RWPE2 (cell line): ENCODE measurements around the gene GINS2.

ENCODE experiments used
- ATAC-seq: fragments of 200-7000 bp; cut with Tn5 transposase; 3 replicates; pipeline ENCODE4 v1.9.1; 2021; ENCODE audit warnings: low read depth
- DNase-seq: peaks from one replicate; pipeline ENCODE4 v3.0.0-alpha.2; 2020; ENCODE audit warnings: low spot score
- H3K27ac ChIP-seq: fragments of 450-650 bp; 2 replicates; pipeline ENCODE4 v1.5.1; 2017; ENCODE audit warnings: mild to moderate bottlenecking; ENCODE audit not compliant: poor library complexity, severe bottlenecking
- H3K27me3 ChIP-seq: fragments of 250-450 bp; sonication (Bioruptor Pico); 2 replicates; pipeline ENCODE4 v1.5.1; 2021; ENCODE audit warnings: mild to moderate bottlenecking, moderate library complexity; ENCODE audit not compliant: insufficient read depth, poor library complexity, severe bottlenecking
- H3K36me3 ChIP-seq: fragments of 250-450 bp; sonication (Bioruptor Pico); 2 replicates; pipeline ENCODE4 v1.5.1; 2020; ENCODE audit warnings: low read depth, mild to moderate bottlenecking, moderate library complexity
- H3K4me1 ChIP-seq: fragments of 250-450 bp; sonication (Bioruptor Pico); 2 replicates; pipeline ENCODE4 v1.5.1; 2021; ENCODE audit warnings: mild to moderate bottlenecking, moderate library complexity; ENCODE audit not compliant: insufficient read depth, poor library complexity, severe bottlenecking
- H3K4me3 ChIP-seq: fragments of 250-450 bp; sonication (Bioruptor Pico); 2 replicates; pipeline ENCODE4 v1.5.1; 2021; ENCODE audit warnings: mild to moderate bottlenecking, moderate library complexity; ENCODE audit not compliant: severe bottlenecking
- H3K9me3 ChIP-seq: fragments of 250-450 bp; sonication (Bioruptor Pico); 2 replicates; pipeline ENCODE4 v1.5.1; 2021; ENCODE audit warnings: mild to moderate bottlenecking, moderate library complexity; ENCODE audit not compliant: severe bottlenecking
- CTCF ChIP-seq: fragments of 450-650 bp; IDR thresholded peaks from one replicate; pipeline ENCODE4 v1.5.1; 2017; ENCODE audit warnings: mild to moderate bottlenecking, moderate library complexity; ENCODE audit not compliant: poor library complexity, severe bottlenecking

The GINS2 gene

DNA sequence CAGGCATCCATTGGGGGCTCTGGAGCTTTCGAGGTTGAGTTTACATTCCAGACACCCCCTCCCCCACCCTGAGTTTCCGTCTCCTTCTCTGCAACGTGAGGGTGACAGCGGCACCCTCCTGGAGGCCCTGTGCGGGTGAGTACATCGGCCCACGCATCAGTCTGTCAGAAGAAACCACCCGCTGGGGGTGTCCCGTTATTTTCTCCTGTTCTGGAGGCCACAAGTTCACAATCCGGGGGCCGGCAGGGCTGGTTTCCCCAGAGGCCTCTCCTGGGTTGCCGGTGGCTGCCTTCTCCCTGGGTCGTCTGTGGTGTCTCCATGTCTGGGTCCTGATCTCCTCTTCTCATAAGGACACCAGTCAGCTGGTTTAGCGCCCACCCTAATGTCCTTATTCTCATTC is 39.9 kb downstream of the GINS2 start:
- H3K4me1 ChIP-seq, result peaks cover 12% of the 10 kb centered on the region
- DNase-seq, result no peak
- no peak overlapping the region for H3K4me3 ChIP-seq
- no peak for TF ChIP-seq CTCF
- H3K27ac ChIP-seq, result no peak overlapping the region
- H3K36me3 ChIP-seq, result peaks cover 5% of the 10 kb centered on the region
- no peaks in the 10 kb centered on the region for H3K27me3 ChIP-seq
- no peak for ATAC-seq
- no peaks in the 10 kb centered on the region for H3K9me3 ChIP-seq

GRCh38 chr16:85648070-85648714 is 40.6 kb downstream of the GINS2 start:
- Histone ChIP-seq H3K4me3 (no peak overlapping the region), H3K27me3 (no peaks in the 10 kb centered on the region), H3K9me3 (no peaks in the 10 kb centered on the region), H3K4me1 (peaks cover 12% of the 10 kb centered on the region), H3K27ac (no peak overlapping the region), H3K36me3 (no peaks in the 10 kb centered on the region)
- DNase-seq (no peak), ATAC-seq (no peak)
- no peak for TF ChIP-seq CTCF

- no peak for TF ChIP-seq CTCF
- H3K27ac ChIP-seq, result no peak overlapping the region
- DNase-seq, result no peak
- H3K9me3 ChIP-seq, result no peaks in the 10 kb centered on the region
- peaks cover 12% of the 10 kb centered on the region for H3K4me1 ChIP-seq
- H3K27me3 ChIP-seq, result no peaks in the 10 kb centered on the region
- ATAC-seq, result no peak
- no peaks in the 10 kb centered on the region for H3K36me3 ChIP-seq
- H3K4me3 ChIP-seq, result no peak overlapping the region
Measured at GRCh38 chr16:85646976-85647375, 41.8 kb downstream of the GINS2 start.

DNA sequence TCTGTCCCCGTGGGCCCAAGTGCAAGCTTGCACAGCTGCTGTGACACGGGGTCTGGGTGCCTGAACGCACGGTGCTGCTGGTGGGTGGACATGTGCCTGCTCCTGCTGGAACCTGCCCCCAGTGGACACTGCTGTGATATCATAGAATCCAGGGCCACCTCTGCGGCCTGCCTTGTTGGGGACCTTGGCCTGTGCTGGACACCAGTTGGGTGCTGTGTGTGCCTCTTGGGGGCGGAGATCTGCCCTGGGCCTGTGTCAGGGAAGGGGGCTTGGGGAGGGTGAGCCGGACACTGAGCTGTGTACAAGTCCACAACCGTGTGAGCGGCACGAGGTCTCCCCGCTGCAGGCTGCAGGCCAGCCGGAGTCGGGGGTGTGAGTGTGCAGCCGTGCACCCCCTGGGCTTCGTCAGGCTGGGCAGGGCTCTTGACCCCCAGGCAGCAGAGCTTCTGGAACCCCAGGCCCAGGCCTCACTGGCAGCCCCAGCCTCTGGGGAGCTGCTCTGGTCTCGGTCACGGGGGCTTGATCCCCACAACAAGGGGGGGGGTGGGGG is 42.3 kb downstream of the GINS2 start:
- peaks cover 12% of the 10 kb centered on the region for H3K4me1 ChIP-seq
- DNase-seq, result no peak
- H3K27ac ChIP-seq, result no peak overlapping the region
- H3K36me3 ChIP-seq, result no peaks in the 10 kb centered on the region
- no peak for ATAC-seq
- no peaks in the 10 kb centered on the region for H3K9me3 ChIP-seq
- no peaks in the 10 kb centered on the region for H3K27me3 ChIP-seq
- no peak overlapping the region for H3K4me3 ChIP-seq
- TF ChIP-seq CTCF, result no peak

- no peak for TF ChIP-seq CTCF
- Histone ChIP-seq H3K4me1 (peaks cover 12% of the 10 kb centered on the region), H3K27ac (peak overlapping the region; percentile 23), H3K27me3 (no peaks in the 10 kb centered on the region), H3K4me3 (no peak overlapping the region), H3K9me3 (no peaks in the 10 kb centered on the region), H3K36me3 (no peaks in the 10 kb centered on the region)
- ATAC-seq (peak; percentile 79), DNase-seq (no peak)
Measured at GRCh38 chr16:85645021-85645589, 43.6 kb downstream of the GINS2 start.
